H1 (cell line): ENCODE measurements around the gene NECAB3. TPM values are rescaled to one million over a fixed set of nuclear protein-coding genes. Genes with fewer than 3 reads are reported as not detected.

Experiments
- ATF2 ChIP-seq: IDR thresholded peaks from 2 replicates; pipeline ENCODE4 v1.6.1; 2012; ENCODE audit warnings: low read length, inconsistent platforms
- CTBP2 ChIP-seq: IDR thresholded peaks from 2 replicates; pipeline ENCODE4 v1.7.0; 2011; ENCODE audit warnings: borderline replicate concordance, mild to moderate bottlenecking, moderate library complexity, mixed read lengths, low read length; ENCODE audit not compliant: insufficient read depth, insufficient read length
- GABPA ChIP-seq: IDR thresholded peaks from 2 replicates; pipeline ENCODE4 v1.6.1; 2011; ENCODE audit warnings: mild to moderate bottlenecking, low read length, moderate library complexity, borderline replicate concordance; ENCODE audit not compliant: insufficient read depth
- JUN ChIP-seq: IDR thresholded peaks from 2 replicates; pipeline ENCODE4 v1.6.1; 2011; ENCODE audit warnings: low read depth, mild to moderate bottlenecking, improper control_type of control experiment, low read length
- PHF8 ChIP-seq: fragments of 200-600 bp; sonication (generic); conservative IDR thresholded peaks from 2 replicates; pipeline ENCODE4 v1.7.1; 2012; ENCODE audit warnings: low read depth, mild to moderate bottlenecking, inconsistent platforms, low read length, moderate library complexity
- POLR2A ChIP-seq, 2 experiments: IDR thresholded peaks; 1 replicate in 1 of 2; 2 replicates in 1 of 2; pipeline ENCODE4 v1.6.1; 2011; ENCODE audit warnings: low read depth in 2 of 2, low read length in 2 of 2, mild to moderate bottlenecking in 2 of 2; ENCODE audit errors: control extremely low read depth in 1 of 2
- USF2 ChIP-seq: IDR thresholded peaks from 2 replicates; pipeline ENCODE4 v1.6.1; 2011; ENCODE audit warnings: low read length, improper control_type of control experiment
- ZNF274 ChIP-seq: IDR thresholded peaks from 2 replicates; pipeline ENCODE4 v1.7.0; 2012; ENCODE audit warnings: low read length, borderline replicate concordance; ENCODE audit errors: extremely low read depth
- polyA plus RNA-seq, 7 experiments: library from polyadenylated mRNA; depleted of rRNA in 3 of 7; stranded (reverse) in 5 of 7; unstranded in 2 of 7; fragments of >200 nt in 5 of 7; fragments of 200-250 nt in 2 of 7; gene quantifications; 1 replicate in 5 of 7; 2 replicates in 1 of 7; 4 replicates in 1 of 7; pipeline versions ENCODE4 v1.2.1 to v1.2.3, GENCODE V29; 2011 to 2013; ENCODE audit warnings: missing spikeins in 2 of 7, mixed read lengths in 2 of 7
- total RNA-seq: library from RNA; stranded (reverse); fragmentation: NEBNext Ultra II Directional; extraction: Animal tissue kit (Norgen Biotek cat#: 25700); gene quantifications from 2 replicates; pipeline ENCODE4 v1.2.1, GENCODE V29; 2021

The NECAB3 gene
- total and polyA plus RNA-seq, 2 of the 8 experiments (the other 6 are each of a cell fraction or from before 2014, with no cell fraction given) = 20.5 to 46.2 TPM

GRCh38 chr20:33687993-33688937 is 14.0 kb upstream of the NECAB3 start (continued):
- TF ChIP-seq PHF8 = no peak
- TF ChIP-seq GABPA = no peak
- TF ChIP-seq JUN = no peak
- TF ChIP-seq ZNF274 = no peak
- no peak for TF ChIP-seq CTBP2
- no peak for TF ChIP-seq ATF2
- TF ChIP-seq USF2 = no peak
- no peak for TF ChIP-seq POLR2A (IDR thresholded peaks at IDR 0.05; ENCODE audit: control extremely low read depth in 1 of 2, low read depth in 2 of 2, low read length in 2 of 2)
